GM20000 (cell line): ENCODE results near the gene UGT1A3.

Experiments
- DNase-seq: peaks from one replicate; pipeline ENCODE4 v3.0.0; 2012; ENCODE audit warnings: low spot score
- TF ChIP-seq, protein P1 (sequence below): IDR thresholded peaks from 2 replicates; pipeline ENCODE4 v1.5.1; 2012; ENCODE audit warnings: mild to moderate bottlenecking, control low read depth; ENCODE audit errors: extremely low read depth, missing control alignments

Gene UGT1A3

DNA sequence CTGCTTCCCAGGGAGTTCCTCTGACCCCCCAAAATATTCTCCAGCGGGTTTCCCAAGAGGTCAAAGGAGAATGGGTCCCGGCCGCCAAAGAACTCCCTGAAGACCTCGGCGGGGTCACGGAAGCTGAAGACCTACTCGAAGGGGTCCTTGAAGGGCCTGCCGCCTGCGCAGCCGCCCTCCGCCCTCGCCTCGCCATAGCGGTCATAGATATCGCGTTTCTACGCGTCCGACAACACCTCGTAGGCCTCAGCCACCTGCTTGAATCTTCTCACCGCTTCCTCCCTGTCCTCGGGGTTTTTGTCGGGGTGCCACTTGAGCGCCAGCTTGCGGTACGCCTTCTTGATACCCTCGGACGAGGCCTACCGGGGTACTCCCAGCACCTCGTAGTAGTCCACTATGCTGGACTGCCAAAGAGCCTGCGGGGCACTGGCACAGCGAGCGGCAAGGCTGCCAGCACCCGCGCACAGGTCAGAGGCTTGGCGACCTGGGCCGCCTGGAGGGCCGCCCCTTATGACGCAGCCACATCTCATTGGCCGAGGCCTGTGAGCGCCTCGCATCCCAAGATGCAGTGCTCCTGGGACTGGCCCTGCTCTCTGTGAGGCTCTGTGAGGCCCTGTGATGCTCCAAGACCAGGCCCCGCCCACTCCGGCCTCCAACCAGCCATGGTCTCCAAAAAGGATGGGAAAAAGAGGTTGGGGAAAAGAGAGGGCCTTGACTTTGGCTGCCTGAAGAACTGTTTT, 26.2 kb downstream of the UGT1A3 start:
- TF ChIP-seq, protein P1, sequence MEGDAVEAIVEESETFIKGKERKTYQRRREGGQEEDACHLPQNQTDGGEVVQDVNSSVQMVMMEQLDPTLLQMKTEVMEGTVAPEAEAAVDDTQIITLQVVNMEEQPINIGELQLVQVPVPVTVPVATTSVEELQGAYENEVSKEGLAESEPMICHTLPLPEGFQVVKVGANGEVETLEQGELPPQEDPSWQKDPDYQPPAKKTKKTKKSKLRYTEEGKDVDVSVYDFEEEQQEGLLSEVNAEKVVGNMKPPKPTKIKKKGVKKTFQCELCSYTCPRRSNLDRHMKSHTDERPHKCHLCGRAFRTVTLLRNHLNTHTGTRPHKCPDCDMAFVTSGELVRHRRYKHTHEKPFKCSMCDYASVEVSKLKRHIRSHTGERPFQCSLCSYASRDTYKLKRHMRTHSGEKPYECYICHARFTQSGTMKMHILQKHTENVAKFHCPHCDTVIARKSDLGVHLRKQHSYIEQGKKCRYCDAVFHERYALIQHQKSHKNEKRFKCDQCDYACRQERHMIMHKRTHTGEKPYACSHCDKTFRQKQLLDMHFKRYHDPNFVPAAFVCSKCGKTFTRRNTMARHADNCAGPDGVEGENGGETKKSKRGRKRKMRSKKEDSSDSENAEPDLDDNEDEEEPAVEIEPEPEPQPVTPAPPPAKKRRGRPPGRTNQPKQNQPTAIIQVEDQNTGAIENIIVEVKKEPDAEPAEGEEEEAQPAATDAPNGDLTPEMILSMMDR = no peak

DNA sequence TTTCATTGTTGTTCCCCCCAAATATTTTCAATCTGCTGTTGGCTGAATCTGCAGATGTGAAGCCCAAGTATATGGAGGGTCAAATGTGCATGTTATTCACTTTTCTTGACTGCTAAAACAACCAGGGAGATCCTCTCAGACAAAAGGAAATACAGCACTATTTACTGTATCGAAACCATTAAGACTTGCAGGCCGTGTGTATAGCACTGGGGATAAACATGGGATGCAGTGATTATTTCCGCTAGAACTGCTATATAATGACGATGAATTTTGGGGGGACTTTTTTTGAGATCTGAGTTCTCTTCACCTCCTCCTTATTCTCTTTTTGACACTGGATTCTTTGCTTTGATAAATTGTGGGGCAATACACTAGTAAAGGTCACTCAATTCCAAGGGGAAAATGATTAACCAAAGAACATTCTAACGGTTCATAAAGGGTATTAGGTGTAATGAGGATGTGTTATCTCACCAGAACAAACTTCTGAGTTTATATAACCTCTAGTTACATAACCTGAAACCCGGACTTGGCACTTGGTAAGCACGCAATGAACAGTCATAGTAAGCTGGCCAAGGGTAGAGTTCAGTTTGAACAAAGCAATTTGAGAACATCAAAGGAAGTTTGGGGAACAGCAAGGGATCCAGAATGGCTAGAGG, 27.7 kb downstream of the UGT1A3 start:
- TF ChIP-seq, protein P1 = no peak
- DNase-seq = no peak

More for the DNA sequence above, 26.2 kb downstream of the UGT1A3 start:
- no peak for DNase-seq

DNA sequence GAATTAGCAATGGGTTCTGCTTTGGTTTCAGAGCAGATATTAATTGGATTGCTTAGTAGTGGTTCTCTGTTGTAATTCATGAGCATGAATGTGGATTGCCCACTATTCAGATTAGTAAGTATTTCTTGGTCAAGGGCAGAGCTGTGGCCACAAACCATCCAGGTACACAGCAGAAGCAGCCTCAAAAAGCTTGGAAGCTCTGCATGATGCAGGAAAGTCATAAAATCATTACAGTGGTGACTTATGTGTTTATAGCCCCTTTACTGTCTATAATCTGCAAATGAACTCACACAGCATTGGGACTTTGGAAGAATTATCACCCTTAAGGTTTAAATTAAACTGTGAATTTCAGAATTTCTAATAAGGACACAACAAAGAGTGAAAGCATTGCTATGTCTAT, 29.3 kb downstream of the UGT1A3 start:
- DNase-seq = no peak
- TF ChIP-seq, protein P1 = no peak

DNA sequence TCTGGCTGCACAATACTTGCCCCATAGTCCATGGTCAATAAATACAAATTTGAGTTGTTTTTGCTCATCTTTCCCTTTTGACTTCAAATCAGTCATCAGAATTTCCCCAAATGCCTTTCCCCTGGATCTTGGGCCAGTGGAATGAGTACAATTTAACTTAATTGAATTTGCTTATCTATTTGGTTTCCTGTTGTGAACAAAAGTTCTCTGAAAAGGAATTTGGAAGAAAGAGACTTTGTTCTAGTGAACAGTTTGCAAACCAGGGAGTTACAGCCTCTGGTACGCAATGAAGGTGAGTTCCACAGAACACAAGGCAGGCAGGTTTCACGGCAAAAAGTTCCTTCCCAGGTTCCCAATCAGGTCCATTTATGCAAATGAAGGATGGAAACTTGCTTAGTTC, 30.0 kb downstream of the UGT1A3 start:
- TF ChIP-seq, protein P1 = no peak
- DNase-seq = no peak

DNA sequence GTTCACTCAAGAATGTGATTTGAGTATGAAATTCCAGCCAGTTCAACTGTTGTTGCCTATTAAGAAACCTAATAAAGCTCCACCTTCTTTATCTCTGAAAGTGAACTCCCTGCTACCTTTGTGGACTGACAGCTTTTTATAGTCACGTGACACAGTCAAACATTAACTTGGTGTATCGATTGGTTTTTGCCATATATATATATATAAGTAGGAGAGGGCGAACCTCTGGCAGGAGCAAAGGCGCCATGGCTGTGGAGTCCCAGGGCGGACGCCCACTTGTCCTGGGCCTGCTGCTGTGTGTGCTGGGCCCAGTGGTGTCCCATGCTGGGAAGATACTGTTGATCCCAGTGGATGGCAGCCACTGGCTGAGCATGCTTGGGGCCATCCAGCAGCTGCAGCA, 31.2 kb downstream of the UGT1A3 start, which contains the start of gene UGT1A1:
UGT1A1 (plus strand) TSS at position 228 of the 400 bp plus-strand sequence; CDS start at position 246, 18 bp downstream.
- TF ChIP-seq, protein P1 = no peak
- no peak for DNase-seq

DNA sequence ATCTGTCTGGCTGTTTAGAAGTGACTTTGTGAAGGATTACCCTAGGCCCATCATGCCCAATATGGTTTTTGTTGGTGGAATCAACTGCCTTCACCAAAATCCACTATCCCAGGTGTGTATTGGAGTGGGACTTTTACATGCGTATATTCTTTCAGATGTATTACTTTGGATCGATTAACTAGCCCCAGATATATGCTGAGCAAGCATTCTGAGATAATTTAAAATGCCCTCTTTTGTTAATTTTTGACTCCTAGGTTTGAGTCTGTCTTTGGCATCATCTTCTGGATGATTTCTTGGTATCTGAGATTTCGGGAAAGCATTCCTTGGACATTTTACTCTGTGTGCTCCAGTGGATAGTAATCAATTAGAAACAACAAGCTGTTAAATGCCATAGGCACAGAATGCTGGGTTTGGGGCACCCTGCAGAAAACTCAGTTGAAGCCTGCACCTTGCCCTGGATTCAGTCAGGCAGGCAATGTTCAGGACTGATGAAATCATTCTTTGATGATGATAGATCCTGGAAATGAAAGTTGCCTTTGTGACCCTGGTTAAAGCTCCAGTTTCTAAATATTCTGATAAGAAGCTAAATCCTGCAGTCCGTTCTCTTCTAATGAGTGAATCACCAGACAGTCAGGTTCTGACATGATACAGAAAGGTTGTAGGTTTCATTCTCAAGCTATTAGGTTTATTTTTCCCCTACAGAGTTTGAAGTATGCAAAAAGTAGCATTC, 32.4 kb downstream of the UGT1A3 start:
- TF ChIP-seq, protein P1 = no peak
- no peak for DNase-seq

DNA sequence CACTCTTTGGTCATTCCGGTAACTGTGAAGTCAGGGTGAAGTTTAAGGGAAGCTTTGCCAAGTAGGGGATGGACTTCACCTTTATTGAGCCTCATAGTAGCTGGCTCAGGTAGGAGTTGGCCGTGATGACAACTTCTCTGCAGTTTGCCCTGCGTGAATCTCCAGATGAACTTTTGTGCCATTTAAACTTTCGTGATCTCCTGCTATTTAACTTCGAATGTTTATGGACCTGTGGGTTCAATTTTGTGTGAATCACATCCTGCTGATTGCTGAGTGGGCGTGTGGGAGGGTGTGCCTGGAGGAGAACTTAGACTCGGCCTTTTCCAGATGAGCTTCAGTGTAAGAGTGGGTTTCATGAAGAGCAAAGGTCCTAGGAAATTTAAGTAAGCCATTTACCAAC, 35.4 kb downstream of the UGT1A3 start:
- TF ChIP-seq, protein P1 = no peak
- DNase-seq = no peak
